ENCODE data around the gene PAM.

DNA sequence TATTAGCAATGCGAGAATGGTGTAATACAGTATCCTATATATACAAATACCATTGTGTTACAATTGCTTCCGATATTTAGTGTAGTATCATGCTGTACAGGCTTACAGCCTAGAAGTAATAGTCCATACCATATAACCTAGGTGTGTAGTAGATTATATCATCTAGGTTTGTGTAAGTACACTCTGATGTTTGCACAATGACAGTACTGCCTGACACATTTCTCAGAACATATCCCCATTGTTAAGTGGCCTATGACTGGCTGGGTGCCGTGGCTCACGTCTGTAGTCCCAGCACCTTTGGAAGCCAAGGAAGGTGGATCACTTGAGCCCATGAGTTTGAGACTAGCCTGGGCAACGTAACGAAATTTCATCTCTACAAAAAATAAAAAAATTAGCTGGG lies 124.6 kb downstream of the PAM start:
- TF ChIP-seq EZH2 (IDR thresholded peaks at IDR 0.05), result no peak
- TF ChIP-seq POLR2AphosphoS5 (IDR thresholded peaks at IDR 0.05; ENCODE audit: borderline replicate concordance, low read depth, low read length), result no peak
- TF ChIP-seq FOXP2 (optimal IDR thresholded peaks at IDR 0.05; ENCODE audit: control extremely low read depth, extremely low read length, insufficient read depth), result no peak
